GM06990 (cell line): Measurements from ENCODE around the gene C14orf180.

Source experiments
- DNase-seq: peaks from one replicate; pipeline ENCODE4 v3.0.0-alpha.2; 2011; ENCODE audit not compliant: insufficient read length; ENCODE audit errors: extremely low read depth
- H3K27me3 ChIP-seq: replicated peaks from 2 replicates; pipeline ENCODE4 v1.6.0; 2011; ENCODE audit warnings: low read length; ENCODE audit not compliant: control insufficient read depth, insufficient read depth
- H3K36me3 ChIP-seq: 2 replicates; pipeline ENCODE4 v1.5.1; 2011; ENCODE audit warnings: low read length; ENCODE audit not compliant: control insufficient read depth, insufficient read depth
- H3K4me3 ChIP-seq: replicated peaks from 2 replicates; pipeline ENCODE4 v1.5.1; 2011; ENCODE audit warnings: low read depth, mild to moderate bottlenecking, control low read depth, low read length
- CTCF ChIP-seq: IDR thresholded peaks from 2 replicates; pipeline ENCODE4 v1.5.1; 2011; ENCODE audit warnings: low read length, control low read depth, mild to moderate bottlenecking, inconsistent platforms; ENCODE audit not compliant: insufficient read depth, poor library complexity, severe bottlenecking

C14orf180 gene

DNA sequence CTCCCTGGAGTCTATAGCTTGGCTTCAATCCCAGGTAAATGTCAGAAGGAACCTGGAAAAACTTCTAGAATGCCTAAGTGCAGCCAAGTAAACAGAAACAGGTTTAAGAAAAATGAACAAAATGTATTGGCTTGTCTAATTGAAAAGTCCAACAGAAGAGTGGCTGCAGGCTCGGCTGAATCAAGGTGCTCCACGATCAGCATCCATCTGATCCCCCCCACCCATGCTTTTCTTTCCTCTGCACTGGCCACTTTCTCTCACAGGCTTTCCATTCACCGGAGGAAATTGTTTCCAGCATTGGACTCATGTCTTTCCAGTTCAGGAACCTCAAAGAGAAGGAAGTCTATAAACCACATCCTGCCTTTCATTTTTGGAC is 42.0 kb upstream of the C14orf180 start:
- H3K36me3 ChIP-seq, result no peaks in the 10 kb centered on the region
- H3K27me3 ChIP-seq, result no peaks in the 10 kb centered on the region
- H3K4me3 ChIP-seq, result no peak overlapping the region
- DNase-seq, result no peak
- no peak for TF ChIP-seq CTCF

DNA sequence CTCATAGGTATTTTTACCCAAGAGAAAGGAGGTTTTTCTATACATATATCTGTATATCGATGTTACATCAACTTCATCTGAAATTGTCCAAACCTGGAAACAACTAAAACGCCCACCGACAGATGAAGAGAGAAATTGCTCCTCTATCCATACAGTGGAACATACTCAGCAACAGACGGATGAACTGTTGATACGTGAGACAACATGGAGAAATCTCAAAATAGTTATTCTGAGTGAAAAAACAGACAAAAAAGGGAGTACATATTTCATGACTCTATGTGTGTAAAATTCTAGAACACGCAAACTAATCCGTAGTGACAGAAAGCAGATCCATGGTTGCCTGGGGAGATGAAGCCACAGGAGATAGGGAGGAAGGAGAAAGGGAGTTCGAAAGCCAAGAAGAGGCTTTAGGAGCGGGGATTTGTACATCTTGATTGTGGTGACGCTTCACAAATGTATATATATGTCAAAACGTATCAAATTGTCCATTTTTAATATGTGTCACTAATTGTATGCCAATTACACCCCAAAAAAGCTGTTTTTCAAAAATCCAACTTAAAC is 37.6 kb upstream of the C14orf180 start:
- H3K27me3 ChIP-seq, result no peaks in the 10 kb centered on the region; the same call in none of the 2 replicates
- H3K36me3 ChIP-seq, result no peaks in the 10 kb centered on the region
- no peak overlapping the region for H3K4me3 ChIP-seq
- no peak for DNase-seq
- no peak for TF ChIP-seq CTCF

DNA sequence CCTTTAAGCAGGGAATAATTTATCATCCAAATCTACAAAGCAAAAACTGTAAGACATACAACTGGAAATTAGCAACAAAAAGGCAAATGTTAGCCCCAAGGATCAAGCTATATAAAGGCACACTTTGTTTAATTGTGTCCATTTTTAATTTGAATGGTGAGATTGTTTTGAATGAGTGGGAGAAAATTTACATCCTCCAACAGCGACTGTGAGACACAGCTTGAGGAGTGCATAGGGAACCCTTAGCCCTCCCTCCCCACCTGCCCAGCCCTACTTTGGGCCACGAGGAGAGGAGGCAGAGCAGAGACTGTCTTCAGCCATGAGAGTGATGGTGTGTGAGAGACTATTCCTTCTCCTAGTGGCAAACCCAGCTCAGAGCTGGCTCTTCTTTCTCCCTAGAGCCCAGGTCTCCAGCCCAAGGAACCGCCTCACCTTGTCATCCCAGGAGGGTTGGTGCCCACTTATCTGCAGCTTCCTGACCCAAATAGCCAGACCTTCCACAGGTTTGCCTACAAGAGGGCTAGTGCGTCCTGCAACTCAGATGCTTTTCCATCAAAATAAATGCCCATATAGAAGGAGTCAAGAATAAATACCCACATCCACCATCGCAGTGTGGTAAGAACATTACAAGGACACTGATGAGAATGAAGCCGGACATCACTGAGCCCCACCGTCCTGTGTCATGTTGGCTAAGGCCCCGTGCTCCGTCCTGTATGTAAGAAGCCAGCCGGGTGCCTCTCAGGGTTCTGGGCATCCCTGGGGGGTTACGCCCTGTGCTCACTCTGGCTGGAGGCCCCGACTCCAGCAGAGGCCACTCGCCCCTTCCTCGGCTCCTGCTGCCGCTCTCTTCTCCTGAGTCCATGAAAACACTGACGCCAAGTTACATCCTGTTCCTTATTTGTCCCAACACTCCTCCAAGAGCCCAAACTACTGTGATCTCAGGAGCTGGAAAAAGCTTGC is 36.4 kb upstream of the C14orf180 start:
- Histone ChIP-seq H3K36me3 (no peaks in the 10 kb centered on the region), H3K27me3 (no peaks in the 10 kb centered on the region; the same call in none of the 2 replicates), H3K4me3 (no peak overlapping the region)
- TF ChIP-seq CTCF, result no peak
- no peak for DNase-seq

- TF ChIP-seq CTCF, result no peak
- no peak overlapping the region for H3K4me3 ChIP-seq
- H3K36me3 ChIP-seq, result no peaks in the 10 kb centered on the region
- H3K27me3 ChIP-seq, result no peaks in the 10 kb centered on the region; the same call in none of the 2 replicates
- DNase-seq, result no peak
Observed at GRCh38 chr14:104544362-104544961, 35.1 kb upstream of the C14orf180 start.

DNA sequence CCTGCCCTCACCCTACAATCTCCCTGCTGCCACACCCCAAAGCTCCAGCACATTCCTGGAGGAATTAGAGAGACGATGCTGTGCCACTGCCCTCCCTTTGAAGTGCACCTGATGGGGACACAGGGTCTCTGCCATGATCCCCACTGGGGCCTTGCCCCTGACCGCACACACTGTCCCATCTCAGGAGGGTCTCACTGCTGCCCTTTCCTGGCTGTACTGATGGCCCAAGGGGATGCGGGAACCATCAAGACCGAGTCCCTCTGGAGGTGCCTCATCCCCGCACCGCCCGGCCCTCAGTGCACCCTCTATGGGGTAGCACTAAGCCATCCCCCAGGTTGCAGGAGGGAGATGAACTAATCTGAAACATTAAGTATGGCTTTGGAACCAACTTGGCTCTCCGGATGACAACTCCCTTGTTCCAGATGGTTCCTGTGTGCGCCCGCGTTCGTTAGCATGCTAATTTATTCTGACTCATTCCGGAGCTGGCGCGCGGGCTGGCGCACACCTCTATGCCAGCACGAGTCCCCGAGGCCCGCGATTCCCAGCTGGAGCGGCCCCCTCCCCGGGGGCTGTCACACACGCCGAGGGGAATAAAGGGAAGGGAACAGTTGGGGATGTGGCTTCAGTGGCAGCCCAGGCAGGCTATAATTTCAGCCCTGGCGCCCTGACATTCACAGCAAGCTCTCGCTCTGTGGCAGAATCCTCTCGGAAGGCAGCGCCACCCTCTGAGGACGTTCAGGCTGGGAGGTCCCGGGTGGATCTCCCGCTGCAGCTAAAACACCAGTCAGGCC is 34.2 kb upstream of the C14orf180 start:
- H3K36me3 ChIP-seq, result no peaks in the 10 kb centered on the region
- no peak for TF ChIP-seq CTCF
- DNase-seq, result no peak
- no peak overlapping the region for H3K4me3 ChIP-seq
- H3K27me3 ChIP-seq, result no peaks in the 10 kb centered on the region; the same call in none of the 2 replicates
